DMS53 (cell line): ENCODE measurements around the gene UNC13C.
A peak's percentile ranks its signal among the peaks of the same experiment; 100 is the strongest.

Experiments used
- DNase-seq: peaks from one replicate; lab custom pipeline; 2025; lab: John Stamatoyannopoulos, UW

The UNC13C gene

GRCh38 chr15:54567408-54568035, 589.3 kb downstream of the UNC13C start:
- no peak for DNase-seq

- no peak for DNase-seq
These were observed 590.1 kb downstream of the UNC13C start for GRCh38 chr15:54568381-54568780.

GRCh38 chr15:54571576-54571975, 593.3 kb downstream of the UNC13C start:
- no peak for DNase-seq

GRCh38 chr15:54575586-54575985, 597.3 kb downstream of the UNC13C start:
- no peak for DNase-seq

- DNase-seq = no peak
These were observed 598.2 kb downstream of the UNC13C start for GRCh38 chr15:54576298-54576935.

GRCh38 chr15:54577476-54578250, 599.4 kb downstream of the UNC13C start:
- no peak for DNase-seq

GRCh38 chr15:54579855-54580254, 601.6 kb downstream of the UNC13C start:
- no peak for DNase-seq

- DNase-seq = no peak
These were observed 602.4 kb downstream of the UNC13C start for GRCh38 chr15:54580643-54581042.

GRCh38 chr15:54582863-54583643, 604.8 kb downstream of the UNC13C start:
- no peak for DNase-seq

- DNase-seq = no peak
These were observed 606.8 kb downstream of the UNC13C start for GRCh38 chr15:54585063-54585462.

GRCh38 chr15:54594115-54594514, 615.9 kb downstream of the UNC13C start:
- DNase-seq = no peak

- DNase-seq = no peak
These were observed 621.1 kb downstream of the UNC13C start for GRCh38 chr15:54599386-54599785.

- DNase-seq = no peak
These were observed 626.8 kb downstream of the UNC13C start for GRCh38 chr15:54605043-54605442.

- peak; percentile 70 for DNase-seq
These were observed 627.3 kb downstream of the UNC13C start for GRCh38 chr15:54605556-54605955.

- DNase-seq = no peak
These were observed 630.9 kb downstream of the UNC13C start for GRCh38 chr15:54608876-54609835.

- peak; percentile 78 for DNase-seq
These were observed 639.9 kb downstream of the UNC13C start for GRCh38 chr15:54618120-54618519.

- DNase-seq = no peak
These were observed 640.9 kb downstream of the UNC13C start for GRCh38 chr15:54619180-54619579.

GRCh38 chr15:54620916-54621315, 642.7 kb downstream of the UNC13C start:
- DNase-seq = no peak

- no peak for DNase-seq
These were observed 657.9 kb downstream of the UNC13C start for GRCh38 chr15:54636147-54636546.

- DNase-seq = no peak
These were observed 660.4 kb downstream of the UNC13C start for GRCh38 chr15:54638666-54639065.

- peak; percentile 16 for DNase-seq
These were observed 662.6 kb downstream of the UNC13C start for GRCh38 chr15:54640873-54641272.
